ENCODE measurements around the gene ALKBH5. TPM values are rescaled to one million over a fixed set of nuclear protein-coding genes. Genes with fewer than 3 reads are reported as not detected.

ALKBH5 gene
- total RNA-seq, 1 experiment from 2014 or later: 69.5 TPM

DNA sequence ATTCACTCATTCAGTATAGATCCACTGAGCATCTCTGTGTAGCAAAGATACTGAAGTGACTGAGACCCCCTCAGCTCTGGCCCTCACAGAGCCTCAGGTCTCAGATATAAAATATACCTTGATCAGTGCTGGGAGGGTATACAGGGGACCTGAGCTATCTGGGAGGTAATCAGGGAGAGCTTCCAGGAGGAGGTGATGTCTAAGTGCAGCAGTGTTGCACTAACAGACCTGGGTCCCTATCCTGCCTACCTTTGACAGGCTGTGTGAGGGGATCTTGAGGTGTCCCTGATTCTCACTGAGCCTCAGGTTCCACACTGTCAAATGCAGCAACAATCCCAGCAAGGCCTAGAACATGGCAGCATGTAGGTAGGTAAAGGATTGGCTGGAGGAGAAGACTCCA lies 6.5 kb upstream of the ALKBH5 start:
- ChIA-PET POLR2A (no interaction called here), CTCF (no interaction called here)
- DNase-seq (ENCODE audit: unreplicated experiment): no peak
- Mint-ChIP-seq H3K27me3 (ENCODE audit: insufficient read depth, unreplicated experiment) (no peaks in the 10 kb centered on the region), H3K4me1 (ENCODE audit: insufficient read depth, unreplicated experiment) (no peaks in the 10 kb centered on the region), H3K36me3 (ENCODE audit: insufficient read depth, unreplicated experiment) (no peaks in the 10 kb centered on the region), H3K9me3 (ENCODE audit: unreplicated experiment) (no peaks in the 10 kb centered on the region), H3K27ac (ENCODE audit: low read depth, unreplicated experiment) (no peak overlapping the region), H3K4me3 (ENCODE audit: unreplicated experiment) (no peak overlapping the region)
- BruUV-seq (replicated peaks): no TSS peak
- intact Hi-C loops (cut with micrococcal nuclease): no loop called here
- TF ChIP-seq, protein P1, sequence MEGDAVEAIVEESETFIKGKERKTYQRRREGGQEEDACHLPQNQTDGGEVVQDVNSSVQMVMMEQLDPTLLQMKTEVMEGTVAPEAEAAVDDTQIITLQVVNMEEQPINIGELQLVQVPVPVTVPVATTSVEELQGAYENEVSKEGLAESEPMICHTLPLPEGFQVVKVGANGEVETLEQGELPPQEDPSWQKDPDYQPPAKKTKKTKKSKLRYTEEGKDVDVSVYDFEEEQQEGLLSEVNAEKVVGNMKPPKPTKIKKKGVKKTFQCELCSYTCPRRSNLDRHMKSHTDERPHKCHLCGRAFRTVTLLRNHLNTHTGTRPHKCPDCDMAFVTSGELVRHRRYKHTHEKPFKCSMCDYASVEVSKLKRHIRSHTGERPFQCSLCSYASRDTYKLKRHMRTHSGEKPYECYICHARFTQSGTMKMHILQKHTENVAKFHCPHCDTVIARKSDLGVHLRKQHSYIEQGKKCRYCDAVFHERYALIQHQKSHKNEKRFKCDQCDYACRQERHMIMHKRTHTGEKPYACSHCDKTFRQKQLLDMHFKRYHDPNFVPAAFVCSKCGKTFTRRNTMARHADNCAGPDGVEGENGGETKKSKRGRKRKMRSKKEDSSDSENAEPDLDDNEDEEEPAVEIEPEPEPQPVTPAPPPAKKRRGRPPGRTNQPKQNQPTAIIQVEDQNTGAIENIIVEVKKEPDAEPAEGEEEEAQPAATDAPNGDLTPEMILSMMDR (IDR thresholded peaks at IDR 0.05; ENCODE audit: unreplicated experiment): no peak

DNA sequence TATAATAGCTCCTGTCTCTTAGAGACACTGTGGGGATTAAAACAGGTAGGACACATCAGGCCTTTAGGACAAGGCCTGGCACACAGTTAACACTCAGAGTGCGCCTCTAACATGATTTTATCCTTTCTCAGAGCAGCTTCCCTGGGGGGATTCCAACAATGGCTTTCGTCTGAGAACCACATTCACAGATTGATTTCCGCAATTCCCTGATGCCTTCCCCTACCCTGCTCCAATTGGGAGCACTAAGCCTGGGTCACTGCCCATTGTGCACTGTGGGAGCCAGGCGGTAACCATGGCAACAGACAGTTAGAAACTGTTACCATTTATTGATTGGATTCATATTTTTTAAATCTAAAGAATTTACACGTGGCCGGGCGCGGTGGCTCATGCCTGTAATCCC lies 5.9 kb upstream of the ALKBH5 start:
- Mint-ChIP-seq H3K9me3 (ENCODE audit: unreplicated experiment) (no peaks in the 10 kb centered on the region), H3K4me3 (ENCODE audit: unreplicated experiment) (no peak overlapping the region), H3K36me3 (ENCODE audit: insufficient read depth, unreplicated experiment) (no peaks in the 10 kb centered on the region), H3K27ac (ENCODE audit: low read depth, unreplicated experiment) (no peak overlapping the region), H3K4me1 (ENCODE audit: insufficient read depth, unreplicated experiment) (no peaks in the 10 kb centered on the region), H3K27me3 (ENCODE audit: insufficient read depth, unreplicated experiment) (no peaks in the 10 kb centered on the region)
- BruUV-seq (replicated peaks): no TSS peak
- TF ChIP-seq, protein P1 (IDR thresholded peaks at IDR 0.05; ENCODE audit: unreplicated experiment): no peak
- ChIA-PET CTCF (no interaction called here), POLR2A (no interaction called here)
- no peak for DNase-seq (ENCODE audit: unreplicated experiment)
- intact Hi-C loops (cut with micrococcal nuclease): no loop called here

DNA sequence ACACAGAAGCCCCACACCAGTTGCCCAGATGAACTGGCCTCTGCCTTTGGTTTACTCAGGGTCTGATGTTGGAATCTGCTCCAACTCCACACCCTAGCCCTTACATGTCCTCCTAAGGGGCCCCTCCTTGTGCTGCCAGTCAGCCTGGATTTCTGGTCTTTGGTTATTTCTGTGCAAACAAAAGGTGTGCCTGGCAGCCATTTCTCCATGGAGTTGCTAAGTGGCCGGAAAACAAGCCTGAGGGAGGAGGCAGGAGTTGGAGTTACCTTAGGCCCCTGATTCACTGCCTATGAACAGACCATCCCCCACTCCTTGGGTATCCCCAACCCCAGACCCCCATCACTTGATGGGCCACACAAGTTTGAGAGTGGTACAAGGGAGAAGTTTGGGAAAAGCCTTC lies 4.4 kb upstream of the ALKBH5 start:
- no peak for DNase-seq (ENCODE audit: unreplicated experiment)
- H3K27ac Mint-ChIP-seq (ENCODE audit: low read depth, unreplicated experiment): no peak overlapping the region
- CTCF ChIA-PET: no interaction called here
- H3K27me3 Mint-ChIP-seq (ENCODE audit: insufficient read depth, unreplicated experiment): no peaks in the 10 kb centered on the region
- BruUV-seq (replicated peaks): no TSS peak
- no peaks in the 10 kb centered on the region for H3K9me3 Mint-ChIP-seq (ENCODE audit: unreplicated experiment)
- no peak overlapping the region for H3K4me3 Mint-ChIP-seq (ENCODE audit: unreplicated experiment)
- POLR2A ChIA-PET: no interaction called here
- no peaks in the 10 kb centered on the region for H3K4me1 Mint-ChIP-seq (ENCODE audit: insufficient read depth, unreplicated experiment)
- TF ChIP-seq, protein P1 (IDR thresholded peaks at IDR 0.05; ENCODE audit: unreplicated experiment): no peak
- intact Hi-C loops (cut with micrococcal nuclease): no loop called here
- no peaks in the 10 kb centered on the region for H3K36me3 Mint-ChIP-seq (ENCODE audit: insufficient read depth, unreplicated experiment)

DNA sequence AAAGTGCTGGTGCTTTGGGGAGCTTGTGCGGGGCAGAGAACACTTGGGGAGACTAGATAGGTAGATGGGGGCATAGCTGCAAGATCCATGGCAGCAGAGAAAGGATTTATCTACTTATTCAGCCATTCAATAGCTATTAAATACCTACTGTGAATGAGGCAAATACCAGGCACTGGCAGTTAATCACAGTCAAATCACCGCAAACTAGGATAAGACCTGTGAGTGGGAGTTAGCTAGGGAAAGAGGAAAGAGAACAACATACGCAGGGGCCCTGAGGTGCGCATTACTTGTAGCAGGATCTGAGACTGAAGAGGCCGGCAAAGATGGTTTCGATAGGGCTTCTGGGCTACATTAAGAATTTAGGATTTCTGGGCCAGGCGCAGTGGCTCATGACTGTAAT lies 3.8 kb upstream of the ALKBH5 start:
- no TSS peak for BruUV-seq (replicated peaks)
- TF ChIP-seq, protein P1 (IDR thresholded peaks at IDR 0.05; ENCODE audit: unreplicated experiment): no peak
- intact Hi-C loops (cut with micrococcal nuclease): no loop called here

More for the DNA sequence above, 3.8 kb upstream of the ALKBH5 start:
- no peak for DNase-seq (ENCODE audit: unreplicated experiment)
- Mint-ChIP-seq H3K36me3 (ENCODE audit: insufficient read depth, unreplicated experiment) (no peaks in the 10 kb centered on the region), H3K9me3 (ENCODE audit: unreplicated experiment) (no peaks in the 10 kb centered on the region), H3K27me3 (ENCODE audit: insufficient read depth, unreplicated experiment) (no peaks in the 10 kb centered on the region), H3K4me3 (ENCODE audit: unreplicated experiment) (no peak overlapping the region), H3K4me1 (ENCODE audit: insufficient read depth, unreplicated experiment) (no peaks in the 10 kb centered on the region), H3K27ac (ENCODE audit: low read depth, unreplicated experiment) (no peak overlapping the region)
- ChIA-PET CTCF (no interaction called here), POLR2A (interaction anchor here (0.6 kb wide), 1 partner anchor 17 kb away, joined by 3 read pairs; no protein-coding TSS in a partner anchor)
